ENCODE data around the gene MKI67. TPM values are rescaled to one million over a fixed set of nuclear protein-coding genes. Genes with fewer than 3 reads are reported as not detected.

The MKI67 gene
- total and polyA plus RNA-seq, 9 donors = 14.4 to 52.3 (median 38.2) TPM

DNA sequence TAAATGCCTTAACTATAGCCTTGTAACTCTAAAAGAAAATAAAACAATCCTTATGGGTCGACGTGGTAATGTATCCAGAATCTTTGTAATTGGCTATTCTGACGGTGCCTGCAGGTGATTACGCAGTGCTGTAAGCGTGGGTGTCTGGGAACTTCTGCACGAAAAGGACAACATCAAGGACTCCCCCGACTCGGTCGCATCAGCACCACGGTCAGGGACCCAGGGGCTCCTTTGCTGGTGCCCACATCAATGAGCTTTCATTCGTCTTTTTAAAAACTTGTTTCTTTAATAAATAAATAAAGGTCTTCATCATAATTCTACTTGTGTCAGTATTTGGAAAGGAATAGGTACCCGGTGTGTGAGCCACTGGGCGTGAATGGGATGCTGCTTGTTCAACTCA lies 13.2 kb downstream of the MKI67 start:
- no peak overlapping the region for H3K4me3 ChIP-seq (ENCODE audit: low read length)
- peaks cover 63% of the 10 kb centered on the region for H3K36me3 ChIP-seq (ENCODE audit: control insufficient read depth, insufficient read depth, low read length)
- 83% methylated on average over 4 of the region's 13 CpGs for WGBS (ENCODE audit: insufficient coverage)

DNA sequence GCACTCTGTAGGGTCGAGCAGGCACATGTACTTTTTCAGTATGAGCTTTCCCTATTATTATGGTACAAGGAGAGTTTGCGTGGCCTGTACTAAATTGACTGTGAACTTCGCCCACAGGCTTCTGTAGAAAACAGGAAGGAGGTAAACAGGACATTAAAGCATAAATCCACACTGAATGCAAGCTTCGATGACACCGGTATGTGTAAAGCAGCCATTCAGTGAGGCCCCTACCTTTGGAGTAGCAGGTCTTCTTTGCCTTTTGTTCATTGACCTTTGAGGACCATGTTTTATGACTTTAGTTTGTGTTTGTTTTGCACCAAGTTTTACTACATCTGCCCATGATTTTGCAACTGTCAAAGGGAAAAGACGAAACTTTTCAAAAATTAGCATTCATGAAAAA lies 14.5 kb downstream of the MKI67 start:
- DNase-seq = no peak
- WGBS (ENCODE audit: insufficient coverage) = 100% methylated on average over 1 of the region's 6 CpGs
- H3K36me3 ChIP-seq (ENCODE audit: control insufficient read depth, insufficient read depth, low read length) = peaks cover 71% of the 10 kb centered on the region

More for the DNA sequence above, 13.2 kb downstream of the MKI67 start:
- no peaks in the 10 kb centered on the region for H3K4me1 ChIP-seq (ENCODE audit: control insufficient read depth, insufficient read depth, low read length)
- no peaks in the 10 kb centered on the region for H3K27me3 ChIP-seq (ENCODE audit: control insufficient read depth, insufficient read depth, low read length)
- no peaks in the 10 kb centered on the region for H3K9me3 ChIP-seq (replicated peaks; ENCODE audit: control insufficient read depth, low read depth, low read length)
- H3K27ac ChIP-seq (ENCODE audit: low read length) = no peak overlapping the region
- no peak for DNase-seq

DNA sequence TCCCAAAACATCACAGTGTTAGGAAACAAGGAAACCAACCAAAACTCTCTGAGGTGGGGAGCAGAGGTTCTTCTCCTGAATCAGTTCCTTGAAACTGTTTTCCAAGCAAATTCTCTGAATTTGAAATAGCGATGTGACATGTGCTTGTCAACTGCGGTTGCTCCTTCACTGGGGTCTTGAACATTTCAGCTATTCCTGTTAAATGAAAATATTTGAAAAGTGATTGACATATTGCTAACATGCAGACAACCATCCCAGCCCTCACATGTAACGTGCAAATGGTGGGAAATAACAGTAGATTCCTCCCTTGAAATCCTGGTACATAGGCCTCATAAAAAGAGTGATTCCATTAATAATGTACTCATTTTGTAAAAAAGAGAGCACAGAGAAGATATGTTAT lies 15.9 kb downstream of the MKI67 start:
- Histone ChIP-seq H3K9me3 (replicated peaks; ENCODE audit: control insufficient read depth, low read depth, low read length) (no peaks in the 10 kb centered on the region), H3K36me3 (ENCODE audit: control insufficient read depth, insufficient read depth, low read length) (peaks cover 78% of the 10 kb centered on the region), H3K4me3 (ENCODE audit: low read length) (no peak overlapping the region), H3K4me1 (ENCODE audit: control insufficient read depth, insufficient read depth, low read length) (no peaks in the 10 kb centered on the region), H3K27ac (ENCODE audit: low read length) (no peak overlapping the region), H3K27me3 (ENCODE audit: control insufficient read depth, insufficient read depth, low read length) (no peaks in the 10 kb centered on the region)
- DNase-seq = no peak
- WGBS (ENCODE audit: insufficient coverage) = no CpG with 5 or more reads among the region's 3 CpGs

More for the DNA sequence above, 14.5 kb downstream of the MKI67 start:
- H3K9me3 ChIP-seq (replicated peaks; ENCODE audit: control insufficient read depth, low read depth, low read length) = no peaks in the 10 kb centered on the region
- no peaks in the 10 kb centered on the region for H3K4me1 ChIP-seq (ENCODE audit: control insufficient read depth, insufficient read depth, low read length)
- no peaks in the 10 kb centered on the region for H3K27me3 ChIP-seq (ENCODE audit: control insufficient read depth, insufficient read depth, low read length)
- no peak overlapping the region for H3K4me3 ChIP-seq (ENCODE audit: low read length)
- no peak overlapping the region for H3K27ac ChIP-seq (ENCODE audit: low read length)

DNA sequence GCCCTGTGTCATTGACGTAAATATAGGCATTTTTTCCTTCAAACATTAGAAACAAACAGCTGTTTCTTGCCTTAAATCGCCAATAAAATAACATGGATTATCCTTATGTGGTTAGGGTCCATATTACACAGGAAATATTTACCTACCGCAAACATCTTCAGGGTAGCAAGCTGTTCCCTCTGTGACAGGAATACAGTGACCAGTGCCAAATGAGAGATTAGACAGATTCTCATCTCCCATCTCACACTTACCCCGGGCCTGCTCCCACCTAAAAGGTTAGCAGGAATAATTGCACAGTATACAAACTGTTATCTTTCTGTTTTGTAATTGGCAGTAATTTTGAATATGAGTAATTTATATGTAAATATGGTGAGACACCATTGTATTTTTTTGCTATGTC lies 16.5 kb downstream of the MKI67 start:
- H3K36me3 ChIP-seq (ENCODE audit: control insufficient read depth, insufficient read depth, low read length) = peaks cover 78% of the 10 kb centered on the region
- no CpG with 5 or more reads among the region's 4 CpGs for WGBS (ENCODE audit: insufficient coverage)
- H3K4me1 ChIP-seq (ENCODE audit: control insufficient read depth, insufficient read depth, low read length) = no peaks in the 10 kb centered on the region
- no peak overlapping the region for H3K4me3 ChIP-seq (ENCODE audit: low read length)
- H3K27me3 ChIP-seq (ENCODE audit: control insufficient read depth, insufficient read depth, low read length) = no peaks in the 10 kb centered on the region
- DNase-seq = no peak
- H3K27ac ChIP-seq (ENCODE audit: low read length) = no peak overlapping the region
- H3K9me3 ChIP-seq (replicated peaks; ENCODE audit: control insufficient read depth, low read depth, low read length) = no peaks in the 10 kb centered on the region

DNA sequence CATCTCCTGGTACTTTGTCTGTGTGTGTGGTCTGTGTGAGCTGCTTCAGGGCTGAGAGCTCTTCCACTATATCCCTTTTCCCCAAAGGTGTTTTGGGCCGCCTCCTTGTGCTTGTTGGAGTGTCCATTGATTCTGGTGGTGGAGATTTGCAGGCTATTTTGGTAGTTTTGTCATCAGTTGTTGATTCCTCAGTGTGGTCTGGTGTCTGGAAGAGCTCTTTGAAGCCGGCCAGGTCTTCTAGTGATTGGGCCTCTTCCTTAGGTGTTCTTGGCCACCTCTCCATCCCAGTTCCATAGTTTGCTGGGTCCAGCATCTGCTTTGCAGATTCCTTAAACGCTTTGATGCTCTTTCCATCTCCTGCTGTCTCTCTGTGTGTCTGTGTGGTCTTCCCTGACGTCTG lies 20.8 kb downstream of the MKI67 start:
- 100% methylated on average over 1 of the region's 4 CpGs for WGBS (ENCODE audit: insufficient coverage)
- Histone ChIP-seq H3K36me3 (ENCODE audit: control insufficient read depth, insufficient read depth, low read length) (peaks cover 83% of the 10 kb centered on the region), H3K27me3 (ENCODE audit: control insufficient read depth, insufficient read depth, low read length) (no peaks in the 10 kb centered on the region), H3K9me3 (replicated peaks; ENCODE audit: control insufficient read depth, low read depth, low read length) (no peaks in the 10 kb centered on the region), H3K4me3 (ENCODE audit: low read length) (no peak overlapping the region), H3K27ac (ENCODE audit: low read length) (no peak overlapping the region), H3K4me1 (ENCODE audit: control insufficient read depth, insufficient read depth, low read length) (no peaks in the 10 kb centered on the region)
- DNase-seq = no peak

DNA sequence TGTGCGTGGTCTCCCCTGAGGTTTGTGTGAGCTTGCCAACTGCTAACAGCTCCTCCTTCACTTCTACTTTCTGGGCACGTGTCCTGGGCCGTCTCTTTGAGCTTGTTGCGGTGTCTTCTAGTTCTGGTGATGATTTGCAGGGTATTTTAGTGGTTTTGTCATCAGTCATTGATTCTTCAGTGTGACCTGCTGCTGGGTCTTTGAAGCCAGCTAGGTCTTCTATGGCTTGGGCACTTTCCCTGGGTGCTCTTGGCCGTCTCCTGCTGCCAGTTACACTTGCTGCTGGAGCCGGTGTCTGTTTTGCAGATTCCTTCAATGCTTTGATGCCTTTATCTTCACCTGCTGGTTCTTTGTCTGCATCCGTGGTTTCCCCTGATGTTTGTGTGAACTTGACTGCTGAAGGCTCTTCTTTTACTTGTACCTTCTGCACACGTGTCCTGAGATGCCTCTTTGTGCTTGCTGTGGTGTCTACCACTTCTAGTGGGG lies 23.0 kb downstream of the MKI67 start:
- H3K4me3 ChIP-seq (ENCODE audit: low read length) = no peak overlapping the region
- H3K27ac ChIP-seq (ENCODE audit: low read length) = no peak overlapping the region
- no peak for DNase-seq
- peaks cover 83% of the 10 kb centered on the region for H3K36me3 ChIP-seq (ENCODE audit: control insufficient read depth, insufficient read depth, low read length)
- H3K9me3 ChIP-seq (replicated peaks; ENCODE audit: control insufficient read depth, low read depth, low read length) = no peaks in the 10 kb centered on the region
- H3K27me3 ChIP-seq (ENCODE audit: control insufficient read depth, insufficient read depth, low read length) = no peaks in the 10 kb centered on the region
- WGBS (ENCODE audit: insufficient coverage) = 88% methylated on average over 3 of the region's 8 CpGs
- no peaks in the 10 kb centered on the region for H3K4me1 ChIP-seq (ENCODE audit: control insufficient read depth, insufficient read depth, low read length)

DNA sequence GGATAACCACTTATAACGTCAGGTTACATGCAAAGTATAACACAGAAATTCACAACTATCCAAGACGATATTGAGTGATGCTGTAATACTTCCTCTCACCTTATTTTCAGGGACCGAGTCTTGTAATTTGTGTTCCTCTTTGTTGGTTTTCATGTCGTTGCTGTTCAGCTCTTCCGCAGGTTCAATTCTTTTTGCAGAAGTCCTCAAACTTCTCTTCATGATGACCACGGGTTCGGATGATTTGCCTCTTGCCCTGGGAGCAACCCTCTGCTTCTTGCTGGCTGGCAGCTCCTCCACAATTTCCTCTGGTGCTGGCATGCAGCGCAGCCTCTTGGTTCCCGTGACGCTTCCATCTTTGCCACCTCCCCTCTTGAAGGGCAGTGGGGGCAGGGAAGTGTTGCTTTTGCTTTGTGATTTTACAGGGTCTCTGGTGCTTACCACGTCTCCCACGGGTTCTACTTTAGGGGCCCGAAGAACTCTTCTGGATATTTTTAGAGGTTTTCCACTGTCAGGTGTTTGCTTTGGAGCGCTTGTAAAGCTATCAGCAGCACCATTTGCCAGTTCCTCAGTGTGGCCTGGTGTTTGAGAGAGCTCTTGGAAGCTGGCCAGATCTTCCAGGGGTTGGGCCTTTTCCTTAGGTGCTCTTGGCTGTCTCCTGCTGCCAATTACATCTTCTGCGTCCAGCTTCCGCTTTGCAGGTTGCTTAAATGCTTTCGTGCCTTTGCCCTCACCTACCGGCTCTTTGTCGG lies 23.6 kb downstream of the MKI67 start:
- Histone ChIP-seq H3K4me3 (ENCODE audit: low read length) (no peak overlapping the region), H3K9me3 (replicated peaks; ENCODE audit: control insufficient read depth, low read depth, low read length) (no peaks in the 10 kb centered on the region), H3K4me1 (ENCODE audit: control insufficient read depth, insufficient read depth, low read length) (no peaks in the 10 kb centered on the region), H3K27me3 (ENCODE audit: control insufficient read depth, insufficient read depth, low read length) (no peaks in the 10 kb centered on the region), H3K36me3 (ENCODE audit: control insufficient read depth, insufficient read depth, low read length) (peaks cover 83% of the 10 kb centered on the region), H3K27ac (ENCODE audit: low read length) (no peak overlapping the region)
- no peak for DNase-seq
- WGBS (ENCODE audit: insufficient coverage) = 89% methylated on average over 12 of the region's 19 CpGs

DNA sequence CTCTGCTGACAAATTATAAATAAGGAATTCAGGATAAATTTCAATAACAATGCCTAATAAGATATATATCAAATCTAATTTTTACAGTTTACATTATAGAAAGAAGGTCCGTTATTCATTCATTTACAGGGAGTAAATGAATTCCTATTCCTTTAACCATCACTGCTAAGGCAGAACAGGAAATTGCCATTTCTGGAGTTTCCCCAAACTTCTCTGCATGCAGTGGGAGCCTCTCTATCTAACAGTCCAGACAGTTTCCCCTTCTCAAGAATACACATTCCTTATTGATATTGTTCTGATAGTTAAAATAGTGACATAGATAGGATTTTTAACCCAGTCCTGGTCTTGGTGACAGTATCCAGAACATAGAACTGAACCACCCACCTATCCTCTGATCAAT lies 24.3 kb downstream of the MKI67 start:
- H3K36me3 ChIP-seq (ENCODE audit: control insufficient read depth, insufficient read depth, low read length) = peaks cover 79% of the 10 kb centered on the region
- no CpG with 5 or more reads among the region's 1 CpG for WGBS (ENCODE audit: insufficient coverage)
- H3K4me3 ChIP-seq (ENCODE audit: low read length) = no peak overlapping the region

DNA sequence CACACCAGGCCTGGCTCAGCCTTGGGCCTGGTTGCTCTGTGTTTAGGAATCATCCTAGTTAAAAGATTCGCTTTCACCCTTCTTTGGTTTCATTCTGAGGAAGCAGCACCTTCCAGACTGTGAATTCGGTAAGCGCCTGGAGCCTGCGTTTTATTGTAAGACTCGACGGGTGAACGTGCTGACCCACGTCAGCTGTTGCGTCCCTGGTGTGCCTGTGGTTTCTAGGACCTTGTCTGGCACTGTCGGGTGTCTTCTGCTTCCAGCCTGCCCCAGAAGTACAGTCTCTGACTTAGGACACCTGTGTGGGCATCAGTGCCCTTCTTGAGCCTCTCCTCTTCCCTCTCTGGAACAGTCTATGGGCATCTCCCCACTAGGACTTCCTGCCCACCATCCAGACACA lies 26.3 kb downstream of the MKI67 start:
- H3K4me1 ChIP-seq (ENCODE audit: control insufficient read depth, insufficient read depth, low read length) = peaks cover 12% of the 10 kb centered on the region
- H3K27ac ChIP-seq (ENCODE audit: low read length) = no peak overlapping the region
- H3K27me3 ChIP-seq (ENCODE audit: control insufficient read depth, insufficient read depth, low read length) = no peaks in the 10 kb centered on the region
- no peak overlapping the region for H3K4me3 ChIP-seq (ENCODE audit: low read length)
- no peak for DNase-seq
- 90% methylated on average over 8 of the region's 10 CpGs for WGBS (ENCODE audit: insufficient coverage)
- no peaks in the 10 kb centered on the region for H3K9me3 ChIP-seq (replicated peaks; ENCODE audit: control insufficient read depth, low read depth, low read length)
- peaks cover 65% of the 10 kb centered on the region for H3K36me3 ChIP-seq (ENCODE audit: control insufficient read depth, insufficient read depth, low read length)

More for the DNA sequence above, 24.3 kb downstream of the MKI67 start:
- no peaks in the 10 kb centered on the region for H3K4me1 ChIP-seq (ENCODE audit: control insufficient read depth, insufficient read depth, low read length)
- H3K27me3 ChIP-seq (ENCODE audit: control insufficient read depth, insufficient read depth, low read length) = no peaks in the 10 kb centered on the region
- no peak overlapping the region for H3K27ac ChIP-seq (ENCODE audit: low read length)
- no peak for DNase-seq
- H3K9me3 ChIP-seq (replicated peaks; ENCODE audit: control insufficient read depth, low read depth, low read length) = no peaks in the 10 kb centered on the region

DNA sequence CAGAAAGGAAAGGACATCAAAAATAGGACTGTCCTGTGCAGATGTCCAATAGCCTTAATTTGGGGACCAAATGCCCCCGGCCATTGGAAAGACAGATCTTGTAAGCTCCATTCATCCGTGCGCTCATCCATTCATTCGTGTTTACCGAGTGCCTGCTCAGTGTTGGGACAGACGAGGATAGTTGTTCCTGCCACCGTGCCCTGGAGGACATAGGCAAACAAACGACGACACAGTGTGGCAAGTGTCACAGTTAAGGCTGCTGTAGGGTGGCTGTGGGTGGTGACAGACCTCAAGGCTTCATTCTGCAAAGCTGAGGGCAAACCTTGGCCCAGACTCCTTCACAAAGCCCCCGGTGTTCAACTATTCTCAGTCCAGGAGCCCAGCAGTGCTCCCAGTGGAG lies 27.6 kb downstream of the MKI67 start:
- Histone ChIP-seq H3K4me3 (ENCODE audit: low read length) (no peak overlapping the region), H3K9me3 (replicated peaks; ENCODE audit: control insufficient read depth, low read depth, low read length) (no peaks in the 10 kb centered on the region), H3K4me1 (ENCODE audit: control insufficient read depth, insufficient read depth, low read length) (peaks cover 12% of the 10 kb centered on the region), H3K27me3 (ENCODE audit: control insufficient read depth, insufficient read depth, low read length) (no peaks in the 10 kb centered on the region), H3K27ac (ENCODE audit: low read length) (no peak overlapping the region), H3K36me3 (ENCODE audit: control insufficient read depth, insufficient read depth, low read length) (peaks cover 52% of the 10 kb centered on the region)
- no peak for DNase-seq
- WGBS (ENCODE audit: insufficient coverage) = 97% methylated on average over 7 of the region's 10 CpGs
